Activated T-cell treated with anti-CD3 and anti-CD28 coated beads, Interleukin-2, amount 50 U/mL, for 4 hours (primary cell): ENCODE data around the gene CRISP1. TPM values are rescaled to one million over a fixed set of nuclear protein-coding genes. Genes with fewer than 3 reads are reported as not detected.

Experiments used
- ATAC-seq, 2 donors: fragments of 200-7000 bp; cut with Tn5 transposase; one replicate each; pipeline ENCODE4 v1.10.0; 2021
- DNase-seq: peaks from one replicate; pipeline ENCODE4 v3.0.0-alpha.2; 2020
- H3K27me3 Mint-ChIP-seq: one replicate; pipeline ENCODE4 v1.8.0; 2021; ENCODE audit warnings: low read depth, mixed read lengths
- H3K36me3 Mint-ChIP-seq: one replicate; pipeline ENCODE4 v1.8.0; 2022; ENCODE audit warnings: mixed read lengths; ENCODE audit not compliant: insufficient read depth
- H3K4me1 Mint-ChIP-seq: one replicate; pipeline ENCODE4 v1.8.0; 2021; ENCODE audit warnings: low read depth, mixed read lengths
- H3K4me3 Mint-ChIP-seq: one replicate; pipeline ENCODE4 v1.8.0; 2021; ENCODE audit warnings: mild to moderate bottlenecking, moderate library complexity, mixed read lengths
- H3K9me3 Mint-ChIP-seq: one replicate; pipeline ENCODE4 v1.8.0; 2021; ENCODE audit warnings: mixed read lengths
- total RNA-seq, 3 donors: library from RNA; stranded (reverse); gene quantifications; one replicate each; pipeline ENCODE4 v1.2.1, GENCODE V29; 2021

Gene CRISP1
- total RNA-seq, 3 donors from 2014 or later: not detected

DNA sequence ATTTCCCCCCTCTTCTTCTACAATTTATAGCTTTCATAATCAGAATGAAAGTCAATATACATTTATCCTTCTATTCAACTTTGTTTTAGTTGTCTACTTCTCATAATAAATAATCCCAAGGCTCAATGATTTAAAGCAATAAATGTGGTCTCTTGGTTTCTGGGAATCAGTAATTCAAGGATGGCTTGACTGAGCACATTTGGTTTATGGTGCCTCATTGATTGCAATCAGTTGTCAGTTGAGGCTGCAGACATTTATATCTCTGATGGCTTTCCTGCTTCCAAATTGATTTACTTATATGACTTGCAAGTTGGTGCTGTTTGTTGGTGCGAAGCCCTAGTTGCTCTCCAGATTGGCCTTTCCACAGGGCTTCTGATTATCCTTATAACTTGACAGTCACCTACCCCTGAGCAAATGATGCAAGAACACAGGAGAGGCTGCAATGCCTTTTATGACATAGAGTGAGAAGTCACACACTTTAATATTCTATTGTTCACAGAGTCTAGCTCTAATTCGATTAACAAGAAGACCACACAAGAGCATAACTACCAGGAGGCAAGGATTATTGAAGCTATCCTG lies 2.7 kb upstream of the CRISP1 start:
- DNase-seq (no peak), ATAC-seq (no peak)
- Mint-ChIP-seq H3K36me3 (no peaks in the 10 kb centered on the region), H3K9me3 (peaks cover 5% of the 10 kb centered on the region), H3K4me3 (no peak overlapping the region), H3K4me1 (no peaks in the 10 kb centered on the region), H3K27me3 (no peaks in the 10 kb centered on the region)

DNA sequence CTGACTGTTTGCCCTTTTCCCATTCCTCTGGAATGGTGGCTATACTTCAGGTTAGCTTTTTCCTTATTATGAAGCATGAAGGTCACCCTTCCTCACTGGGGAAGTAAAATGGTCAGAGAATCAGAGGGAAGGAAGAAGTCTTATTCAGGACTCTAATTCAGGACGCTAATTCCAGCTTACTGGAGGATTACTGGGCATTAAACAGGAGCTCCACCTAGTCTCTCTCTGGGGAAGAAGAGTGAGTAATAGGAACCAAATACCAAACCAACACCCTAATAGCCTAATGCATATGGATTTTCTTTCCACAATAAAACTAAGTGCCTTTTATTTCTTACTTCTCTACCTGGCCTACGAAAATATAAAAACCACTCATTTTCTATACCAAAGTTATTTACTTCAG lies 10.1 kb downstream of the CRISP1 start:
- Mint-ChIP-seq H3K9me3 (no peaks in the 10 kb centered on the region), H3K36me3 (no peaks in the 10 kb centered on the region), H3K27me3 (no peaks in the 10 kb centered on the region), H3K4me1 (no peaks in the 10 kb centered on the region), H3K4me3 (no peak overlapping the region)
- DNase-seq: no peak
- no peak for ATAC-seq

DNA sequence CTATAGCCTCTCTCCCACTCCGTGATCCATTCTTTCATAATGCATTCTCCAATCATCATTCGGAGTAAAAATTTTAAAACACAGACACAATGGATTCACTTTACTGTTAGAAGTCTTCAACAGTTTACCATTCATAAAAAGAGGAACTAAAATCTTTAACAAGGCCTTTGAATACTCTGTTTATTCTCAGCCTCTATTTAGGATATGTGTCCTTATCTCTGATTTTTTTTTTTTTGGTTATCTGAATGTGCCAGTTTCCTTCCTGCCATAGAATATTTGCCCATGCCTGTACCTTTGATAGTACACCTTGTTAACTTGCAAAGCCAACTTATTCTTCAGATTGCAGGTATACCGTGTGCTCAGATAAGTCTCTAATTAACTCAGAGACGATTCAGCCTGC lies 11.1 kb downstream of the CRISP1 start:
- H3K9me3 Mint-ChIP-seq: no peaks in the 10 kb centered on the region
- no peaks in the 10 kb centered on the region for H3K36me3 Mint-ChIP-seq
- H3K4me1 Mint-ChIP-seq: no peaks in the 10 kb centered on the region
- no peak for ATAC-seq
- H3K27me3 Mint-ChIP-seq: no peaks in the 10 kb centered on the region
- no peak overlapping the region for H3K4me3 Mint-ChIP-seq
- DNase-seq: no peak

DNA sequence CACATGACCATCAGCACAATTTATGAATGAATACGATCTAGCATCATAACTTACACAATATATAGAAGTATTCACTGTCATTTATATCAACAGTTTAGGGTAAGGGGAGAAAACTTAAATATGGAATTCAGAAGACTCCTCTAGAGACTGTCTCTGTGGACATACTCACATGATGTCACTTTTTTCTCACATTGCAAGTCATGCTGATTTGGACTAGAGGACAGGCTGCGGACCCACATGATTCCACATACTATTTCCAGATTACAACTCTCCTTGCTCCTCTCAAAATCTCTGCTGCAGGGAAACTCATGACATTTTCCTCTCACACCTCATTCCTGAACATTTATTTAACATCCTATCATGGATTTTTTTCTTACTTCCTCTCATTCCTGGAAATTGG lies 13.4 kb downstream of the CRISP1 start:
- Mint-ChIP-seq H3K27me3 (no peaks in the 10 kb centered on the region), H3K36me3 (no peaks in the 10 kb centered on the region), H3K4me1 (no peaks in the 10 kb centered on the region), H3K4me3 (no peak overlapping the region), H3K9me3 (no peaks in the 10 kb centered on the region)
- no peak for DNase-seq
- ATAC-seq: no peak

- Mint-ChIP-seq H3K4me3 (no peak overlapping the region), H3K9me3 (no peaks in the 10 kb centered on the region), H3K27me3 (no peaks in the 10 kb centered on the region), H3K36me3 (no peaks in the 10 kb centered on the region), H3K4me1 (no peaks in the 10 kb centered on the region)
- peak in 1 of 2 donors; percentile 41 for ATAC-seq
- no peak for DNase-seq
Observed at GRCh38 chr6:49849213-49849907, 17.0 kb downstream of the CRISP1 start.

- ATAC-seq: no peak
- no peak overlapping the region for H3K4me3 Mint-ChIP-seq
- no peaks in the 10 kb centered on the region for H3K9me3 Mint-ChIP-seq
- H3K27me3 Mint-ChIP-seq: no peaks in the 10 kb centered on the region
- no peaks in the 10 kb centered on the region for H3K36me3 Mint-ChIP-seq
- DNase-seq: no peak
- no peaks in the 10 kb centered on the region for H3K4me1 Mint-ChIP-seq
Observed at GRCh38 chr6:49847673-49848072, 18.7 kb downstream of the CRISP1 start.

- no peak for ATAC-seq
- Mint-ChIP-seq H3K4me3 (no peak overlapping the region), H3K36me3 (no peaks in the 10 kb centered on the region), H3K9me3 (no peaks in the 10 kb centered on the region), H3K4me1 (no peaks in the 10 kb centered on the region), H3K27me3 (no peaks in the 10 kb centered on the region)
- no peak for DNase-seq
Observed at GRCh38 chr6:49847014-49847413, 19.3 kb downstream of the CRISP1 start.

- no peak for ATAC-seq
- H3K9me3 Mint-ChIP-seq: no peaks in the 10 kb centered on the region
Observed at GRCh38 chr6:49841424-49841823, 24.9 kb downstream of the CRISP1 start.

GRCh38 chr6:49839957-49840356 lies 26.4 kb downstream of the CRISP1 start:
- Mint-ChIP-seq H3K9me3 (no peaks in the 10 kb centered on the region), H3K36me3 (no peaks in the 10 kb centered on the region), H3K27me3 (no peaks in the 10 kb centered on the region), H3K4me1 (no peaks in the 10 kb centered on the region), H3K4me3 (no peak overlapping the region)
- no peak for DNase-seq
- ATAC-seq: no peak

More at GRCh38 chr6:49841424-49841823, 24.9 kb downstream of the CRISP1 start:
- H3K27me3 Mint-ChIP-seq: no peaks in the 10 kb centered on the region
- no peak for DNase-seq
- H3K4me3 Mint-ChIP-seq: no peak overlapping the region
- no peaks in the 10 kb centered on the region for H3K4me1 Mint-ChIP-seq
- no peaks in the 10 kb centered on the region for H3K36me3 Mint-ChIP-seq

DNA sequence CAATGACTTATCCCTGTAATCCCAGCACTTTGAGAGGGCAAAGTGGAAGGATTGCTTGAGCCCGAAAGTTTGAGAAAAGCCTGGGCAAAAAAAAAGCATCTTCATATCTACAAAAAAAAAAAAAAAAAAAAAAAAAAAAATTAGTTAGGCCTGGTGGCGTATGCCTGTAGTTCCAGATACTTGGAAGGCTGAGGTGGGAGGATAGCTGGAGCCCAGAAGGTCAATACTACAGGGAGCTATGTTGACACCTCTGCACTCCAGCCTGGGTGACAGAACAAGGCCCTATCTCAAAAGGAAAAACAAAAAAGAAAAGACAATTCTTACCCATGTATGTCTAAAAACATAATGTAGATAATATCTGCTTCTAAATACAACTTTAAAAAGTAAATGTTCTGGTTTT lies 27.2 kb downstream of the CRISP1 start:
- Mint-ChIP-seq H3K4me3 (no peak overlapping the region), H3K27me3 (no peaks in the 10 kb centered on the region), H3K9me3 (no peaks in the 10 kb centered on the region), H3K4me1 (no peaks in the 10 kb centered on the region), H3K36me3 (no peaks in the 10 kb centered on the region)
- ATAC-seq (no peak), DNase-seq (no peak)

DNA sequence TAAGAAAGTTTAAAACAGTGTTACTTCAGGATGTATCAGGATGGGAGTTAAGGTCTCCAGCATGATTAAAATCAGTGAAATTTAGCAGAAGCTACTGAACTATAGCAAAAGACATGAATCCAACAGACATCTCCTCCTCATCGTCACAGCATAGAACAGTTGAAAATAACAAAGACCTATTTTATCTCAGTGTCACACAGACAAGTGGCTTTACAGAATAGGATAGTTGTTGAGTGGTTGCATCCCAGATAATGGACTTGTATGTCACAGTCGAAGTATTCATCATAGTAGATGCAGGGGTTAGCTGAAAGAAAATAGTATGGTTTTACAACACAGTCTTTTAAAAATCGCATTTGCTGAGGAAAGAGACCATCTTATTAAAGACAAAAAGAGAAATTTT lies 31.2 kb downstream of the CRISP1 start:
- no peak for DNase-seq
- no peaks in the 10 kb centered on the region for H3K27me3 Mint-ChIP-seq
- no peaks in the 10 kb centered on the region for H3K4me1 Mint-ChIP-seq
- H3K36me3 Mint-ChIP-seq: no peaks in the 10 kb centered on the region
- no peaks in the 10 kb centered on the region for H3K9me3 Mint-ChIP-seq
- H3K4me3 Mint-ChIP-seq: no peak overlapping the region
- no peak for ATAC-seq

- Mint-ChIP-seq H3K27me3 (no peaks in the 10 kb centered on the region), H3K4me1 (no peaks in the 10 kb centered on the region), H3K36me3 (no peaks in the 10 kb centered on the region), H3K9me3 (no peaks in the 10 kb centered on the region), H3K4me3 (no peak overlapping the region)
- DNase-seq (no peak), ATAC-seq (no peak)
Observed at GRCh38 chr6:49833386-49833785, 32.9 kb downstream of the CRISP1 start.

- H3K4me1 Mint-ChIP-seq: no peaks in the 10 kb centered on the region
Observed at GRCh38 chr6:49826743-49827406, 39.5 kb downstream of the CRISP1 start.

DNA sequence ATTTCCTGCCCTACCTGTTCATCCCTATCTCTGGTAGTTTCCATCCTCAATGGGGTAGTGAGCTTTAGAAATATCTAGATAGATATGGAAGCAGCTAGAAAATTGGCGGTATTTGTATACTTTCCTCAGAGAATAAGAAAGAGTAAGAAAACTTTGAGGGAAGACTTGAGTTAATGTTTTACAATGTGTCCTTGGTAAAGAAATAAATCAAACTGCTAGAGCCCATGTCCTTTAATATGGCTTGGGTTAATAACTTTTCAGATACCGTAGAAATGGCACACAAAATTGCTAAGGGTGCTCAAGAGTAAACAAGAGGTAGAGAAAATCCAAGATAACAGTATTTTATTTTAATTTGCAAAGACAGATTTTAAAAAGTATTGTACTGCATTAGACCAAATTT lies 51.2 kb downstream of the CRISP1 start:
- no peaks in the 10 kb centered on the region for H3K4me1 Mint-ChIP-seq
- ATAC-seq (no peak), DNase-seq (no peak)

More at GRCh38 chr6:49826743-49827406, 39.5 kb downstream of the CRISP1 start:
- Mint-ChIP-seq H3K36me3 (no peaks in the 10 kb centered on the region), H3K27me3 (no peaks in the 10 kb centered on the region), H3K4me3 (no peak overlapping the region), H3K9me3 (no peaks in the 10 kb centered on the region)
- DNase-seq (no peak), ATAC-seq (no peak)

DNA sequence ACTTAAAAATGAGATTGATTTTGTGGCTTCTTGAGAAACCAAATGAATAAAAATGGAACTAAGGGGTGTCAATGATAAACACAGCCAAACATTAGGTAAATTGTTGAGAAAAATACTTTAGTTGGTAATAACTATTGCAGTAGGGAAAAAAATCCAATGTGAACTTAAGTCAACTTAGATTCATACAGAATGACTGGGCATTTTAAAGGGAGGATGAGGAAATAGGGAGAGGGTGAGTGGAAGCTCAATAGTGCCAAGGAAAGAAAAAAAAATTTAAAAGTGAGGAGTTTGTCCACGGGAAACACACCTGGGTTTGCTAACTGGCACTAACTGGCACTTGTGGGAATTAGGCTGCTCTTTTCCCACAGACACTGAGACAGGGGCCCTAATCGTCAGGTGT lies 53.1 kb downstream of the CRISP1 start:
- Mint-ChIP-seq H3K27me3 (no peaks in the 10 kb centered on the region), H3K36me3 (no peaks in the 10 kb centered on the region), H3K4me3 (no peak overlapping the region), H3K9me3 (peaks cover 6% of the 10 kb centered on the region), H3K4me1 (no peaks in the 10 kb centered on the region)
- ATAC-seq (no peak), DNase-seq (no peak)

More for the DNA sequence above, 51.2 kb downstream of the CRISP1 start:
- Mint-ChIP-seq H3K9me3 (no peaks in the 10 kb centered on the region), H3K27me3 (no peaks in the 10 kb centered on the region), H3K36me3 (no peaks in the 10 kb centered on the region), H3K4me3 (no peak overlapping the region)
